Measurements from ENCODE around the gene CD5L.

GRCh38 chr1:157833145-157833544 is 8.5 kb downstream of the CD5L start:
- TF ChIP-seq EZH2 (IDR thresholded peaks at IDR 0.05; ENCODE audit: low read depth) (no peak), CTCF (conservative IDR thresholded peaks at IDR 0.05) (no peak)
